ENCODE results near the gene IQSEC1. TPM values are rescaled to one million over a fixed set of nuclear protein-coding genes. Genes with fewer than 3 reads are reported as not detected.

Gene IQSEC1
- total and polyA plus RNA-seq, 2 donors (not counting 1 experiment from before 2014, with no cell fraction given), result 4.3 to 18.2 TPM

DNA sequence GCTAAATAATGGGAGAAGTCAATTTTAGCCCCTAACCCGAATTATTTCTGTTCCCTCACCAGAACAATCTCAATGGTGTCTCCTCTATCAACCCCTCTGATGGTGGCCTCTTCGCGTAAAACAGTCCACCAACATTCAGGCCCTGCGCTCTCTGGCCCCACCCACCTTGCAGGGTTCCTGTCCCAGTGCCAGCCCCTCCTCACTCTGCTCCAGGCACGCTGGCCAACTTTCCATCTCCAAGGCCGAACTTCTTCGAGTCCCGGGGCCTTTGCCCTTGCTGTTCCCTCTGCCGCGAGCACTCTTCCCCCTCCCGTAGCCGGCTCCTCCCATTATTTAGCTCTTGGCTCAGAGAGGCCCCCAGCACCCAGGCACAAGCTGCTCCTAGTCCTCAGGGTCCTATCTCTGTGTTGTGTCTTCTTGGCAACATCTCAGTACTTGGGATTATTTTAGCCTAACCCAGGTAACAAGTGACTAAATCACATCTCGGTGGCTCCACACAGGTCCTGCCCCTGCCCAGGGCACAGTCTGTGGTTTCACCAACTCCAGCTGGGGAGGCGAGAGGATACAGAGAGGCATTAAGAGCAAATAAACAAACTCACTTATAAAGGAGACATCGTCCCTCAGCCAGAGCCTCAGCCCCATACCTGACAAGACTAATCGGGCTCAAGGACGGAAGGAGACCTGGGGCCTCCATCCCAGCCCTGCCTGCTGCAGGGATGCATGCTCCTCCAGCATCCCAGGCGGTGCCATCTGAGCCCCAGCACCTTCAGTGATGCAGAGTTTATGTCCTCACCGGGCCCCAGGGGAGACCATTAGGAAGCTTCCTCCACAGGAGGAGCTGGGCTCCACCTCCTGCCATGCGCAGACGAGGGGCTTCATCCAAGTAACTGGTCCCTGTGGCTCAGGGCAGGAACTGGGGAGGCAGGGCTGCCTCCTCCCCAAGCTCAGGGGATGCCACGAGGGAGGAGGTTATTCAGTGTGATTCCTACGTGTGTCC lies 19.7 kb upstream of the IQSEC1 start:
- H3K4me2 ChIP-seq (ENCODE audit: extremely low read depth, insufficient read depth, low read length), result no peak overlapping the region
- no peak overlapping the region for H3K9ac ChIP-seq (ENCODE audit: insufficient read depth, low read length)
- no peak for DNase-seq (ENCODE audit: low read depth in 2 of 2)
- H3K9me3 ChIP-seq (ENCODE audit: control insufficient read depth, insufficient read depth, low read depth, low read length), result no peaks in the 10 kb centered on the region
- no peak overlapping the region for H2AFZ ChIP-seq (ENCODE audit: low read length)
- no peak overlapping the region for H3K27ac ChIP-seq (ENCODE audit: insufficient read depth, low read length)
- TF ChIP-seq EZH2 (IDR thresholded peaks at IDR 0.05; ENCODE audit: low read length, missing control alignments), result no peak
- TF ChIP-seq, protein P1, sequence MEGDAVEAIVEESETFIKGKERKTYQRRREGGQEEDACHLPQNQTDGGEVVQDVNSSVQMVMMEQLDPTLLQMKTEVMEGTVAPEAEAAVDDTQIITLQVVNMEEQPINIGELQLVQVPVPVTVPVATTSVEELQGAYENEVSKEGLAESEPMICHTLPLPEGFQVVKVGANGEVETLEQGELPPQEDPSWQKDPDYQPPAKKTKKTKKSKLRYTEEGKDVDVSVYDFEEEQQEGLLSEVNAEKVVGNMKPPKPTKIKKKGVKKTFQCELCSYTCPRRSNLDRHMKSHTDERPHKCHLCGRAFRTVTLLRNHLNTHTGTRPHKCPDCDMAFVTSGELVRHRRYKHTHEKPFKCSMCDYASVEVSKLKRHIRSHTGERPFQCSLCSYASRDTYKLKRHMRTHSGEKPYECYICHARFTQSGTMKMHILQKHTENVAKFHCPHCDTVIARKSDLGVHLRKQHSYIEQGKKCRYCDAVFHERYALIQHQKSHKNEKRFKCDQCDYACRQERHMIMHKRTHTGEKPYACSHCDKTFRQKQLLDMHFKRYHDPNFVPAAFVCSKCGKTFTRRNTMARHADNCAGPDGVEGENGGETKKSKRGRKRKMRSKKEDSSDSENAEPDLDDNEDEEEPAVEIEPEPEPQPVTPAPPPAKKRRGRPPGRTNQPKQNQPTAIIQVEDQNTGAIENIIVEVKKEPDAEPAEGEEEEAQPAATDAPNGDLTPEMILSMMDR (conservative IDR thresholded peaks at IDR 0.05 in 1 of 2, IDR thresholded peaks at IDR 0.05 in 1 of 2; ENCODE audit: low read depth in 1 of 2, low read length in 2 of 2), result no peak
- no peaks in the 10 kb centered on the region for H3K27me3 ChIP-seq (ENCODE audit: control insufficient read depth, insufficient read depth, low read length)
- no peaks in the 10 kb centered on the region for H3K36me3 ChIP-seq (ENCODE audit: control insufficient read depth, insufficient read depth, low read length)
- no peak overlapping the region for H3K4me3 ChIP-seq (replicated peaks in 1 of 4; ENCODE audit: control extremely low read depth in 1 of 4, insufficient read depth in 1 of 4, low read depth in 3 of 4, low read length in 4 of 4)
- no peaks in the 10 kb centered on the region for H4K20me1 ChIP-seq (ENCODE audit: control insufficient read depth, extremely low read depth, insufficient read depth, low read length)
- H3K4me1 ChIP-seq (ENCODE audit: control insufficient read depth, extremely low read depth, insufficient read depth, low read length), result no peaks in the 10 kb centered on the region
- no peaks in the 10 kb centered on the region for H3K79me2 ChIP-seq (ENCODE audit: control insufficient read depth, insufficient read depth, low read length)

DNA sequence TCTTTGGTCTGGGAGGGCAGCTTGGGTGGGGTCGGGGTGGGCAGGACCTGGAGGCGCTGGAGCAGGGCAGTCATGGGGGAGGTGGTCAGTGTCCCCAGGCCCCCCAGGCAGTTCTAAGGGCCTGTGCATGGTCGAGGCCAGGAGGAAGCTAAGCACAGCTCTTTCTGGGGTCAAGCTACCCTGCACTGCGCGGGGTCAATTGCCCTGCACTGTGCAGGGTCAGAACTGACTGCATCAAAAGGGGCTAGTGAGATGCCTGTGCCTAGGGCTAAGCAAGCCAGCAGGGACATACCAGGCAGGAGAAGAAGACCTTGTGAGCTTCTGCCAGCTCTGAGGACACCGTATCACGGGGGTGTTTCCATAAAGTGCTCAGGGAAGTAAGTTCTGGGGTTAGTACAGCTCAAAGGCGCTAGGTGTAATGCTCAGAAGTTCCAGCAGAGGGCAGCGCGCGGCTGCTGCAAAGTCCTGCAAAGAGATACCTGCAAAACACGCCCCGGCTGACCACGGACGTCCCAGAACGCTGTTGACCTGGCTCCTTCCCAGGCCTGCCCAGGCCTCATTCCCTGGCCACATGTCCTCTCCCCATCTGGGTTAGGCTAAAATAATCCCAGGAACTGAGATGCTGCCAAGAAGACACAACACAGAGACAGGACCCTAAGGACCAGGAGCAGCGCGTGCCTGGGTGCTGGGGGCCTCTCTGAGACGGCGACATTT lies 18.8 kb upstream of the IQSEC1 start:
- Histone ChIP-seq H3K36me3 (ENCODE audit: control insufficient read depth, insufficient read depth, low read length) (no peaks in the 10 kb centered on the region), H3K27me3 (ENCODE audit: control insufficient read depth, insufficient read depth, low read length) (no peaks in the 10 kb centered on the region), H2AFZ (ENCODE audit: low read length) (no peak overlapping the region), H3K4me2 (ENCODE audit: extremely low read depth, insufficient read depth, low read length) (no peak overlapping the region), H3K4me1 (ENCODE audit: control insufficient read depth, extremely low read depth, insufficient read depth, low read length) (no peaks in the 10 kb centered on the region), H3K79me2 (ENCODE audit: control insufficient read depth, insufficient read depth, low read length) (no peaks in the 10 kb centered on the region), H3K9ac (ENCODE audit: insufficient read depth, low read length) (no peak overlapping the region), H4K20me1 (ENCODE audit: control insufficient read depth, extremely low read depth, insufficient read depth, low read length) (no peaks in the 10 kb centered on the region), H3K4me3 (replicated peaks in 1 of 4; ENCODE audit: control extremely low read depth in 1 of 4, insufficient read depth in 1 of 4, low read depth in 3 of 4, low read length in 4 of 4) (no peak overlapping the region), H3K27ac (ENCODE audit: insufficient read depth, low read length) (no peak overlapping the region), H3K9me3 (ENCODE audit: control insufficient read depth, insufficient read depth, low read depth, low read length) (no peaks in the 10 kb centered on the region)
- DNase-seq (ENCODE audit: low read depth in 2 of 2), result peak; percentile 51 to 67
- TF ChIP-seq, protein P1 (conservative IDR thresholded peaks at IDR 0.05 in 1 of 2, IDR thresholded peaks at IDR 0.05 in 1 of 2; ENCODE audit: low read depth in 1 of 2, low read length in 2 of 2), result peak; percentile 91 to 96
- TF ChIP-seq EZH2 (IDR thresholded peaks at IDR 0.05; ENCODE audit: low read length, missing control alignments), result no peak
